Activated B cell treated with CpG ODN at 0.5 μM for 24 hours (primary cell): ENCODE results near the gene FEM1B. TPM values are rescaled to one million over a fixed set of nuclear protein-coding genes. Genes with fewer than 3 reads are reported as not detected.

ENCODE experiments used
- ATAC-seq: fragments of 200-7000 bp; cut with Tn5 transposase; one replicate; pipeline ENCODE4 v1.10.0; 2021; ENCODE audit warnings: low read depth, mild to moderate bottlenecking, moderate library complexity
- CTCF ChIA-PET: fragments of 350-600 bp; sonication (Branson Sonifier 250); formaldehyde crosslinking; loops from one replicate; lab custom pipeline; 2021; ENCODE audit warnings: antibody characterized with exemption; lab: Charles Lee
- POLR2A ChIA-PET: fragments of 350-600 bp; sonication (Branson Sonifier 250); formaldehyde crosslinking; loops from one replicate; lab custom pipeline; 2021; ENCODE audit warnings: antibody characterized with exemption; lab: Charles Lee
- DNase-seq: peaks from one replicate; pipeline ENCODE4 v3.0.0; 2022
- H3K27ac Mint-ChIP-seq: one replicate; pipeline ENCODE4 v1.8.0; 2020; ENCODE audit warnings: mixed read lengths
- H3K27me3 Mint-ChIP-seq: one replicate; pipeline ENCODE4 v1.8.0; 2021; ENCODE audit warnings: mixed read lengths
- H3K36me3 Mint-ChIP-seq: one replicate; pipeline ENCODE4 v1.8.0; 2021; ENCODE audit warnings: low read depth, mixed read lengths
- H3K4me1 Mint-ChIP-seq: one replicate; pipeline ENCODE4 v1.8.0; 2021; ENCODE audit warnings: mixed read lengths
- H3K4me3 Mint-ChIP-seq: one replicate; pipeline ENCODE4 v1.8.0; 2020; ENCODE audit warnings: mild to moderate bottlenecking, mixed read lengths
- H3K9me3 Mint-ChIP-seq: one replicate; pipeline ENCODE4 v1.8.0; 2020; ENCODE audit warnings: mixed read lengths
- CTCF ChIP-seq: fragments of 200-600 bp; IDR thresholded peaks from one replicate; pipeline ENCODE4 v1.8.0; 2022; ENCODE audit warnings: antibody characterized with exemption, mild to moderate bottlenecking
- intact Hi-C: fragments of 100-400 bp; cut with micrococcal nuclease; formaldehyde crosslinking; loops from one replicate; pipeline ENCODE4 v1.15.1; 2024
- total RNA-seq: library from RNA; stranded (reverse); gene quantifications from 2 replicates; pipeline ENCODE4 v1.2.3, GENCODE V29; 2022

Gene FEM1B
- total RNA-seq, 1 donor from 2014 or later, result 42.2 TPM

DNA sequence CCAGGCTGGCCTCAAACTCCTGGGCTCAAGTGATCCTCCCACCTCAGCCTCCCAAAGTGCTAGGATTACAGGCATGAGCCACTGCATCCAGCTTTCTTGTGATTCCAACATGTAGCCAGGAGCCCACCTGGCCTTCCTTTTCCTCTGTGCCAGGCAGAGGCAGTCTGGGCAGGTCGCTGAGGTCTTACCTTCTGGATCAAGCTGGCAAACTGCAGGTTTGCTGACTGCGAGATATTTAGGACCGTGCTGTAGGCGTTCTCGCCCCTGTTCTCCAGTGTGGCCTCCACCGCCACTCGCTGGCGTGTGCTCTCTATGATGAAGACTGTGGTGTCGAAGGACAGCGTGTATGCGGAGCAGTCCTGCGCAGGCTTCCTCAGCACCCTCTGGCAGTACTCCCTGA, 42.5 kb downstream of the FEM1B start:
- no peaks in the 10 kb centered on the region for H3K9me3 Mint-ChIP-seq
- no peak for DNase-seq
- intact Hi-C loops, result no loop called here
- no peak for ATAC-seq
- no peak overlapping the region for H3K4me3 Mint-ChIP-seq
- ChIA-PET CTCF (interaction anchor here (1.1 kb wide), 1 partner anchor 14 kb away, joined by 3 read pairs; no protein-coding TSS in a partner anchor), POLR2A (no interaction called here)
- no peak for TF ChIP-seq CTCF
- H3K4me1 Mint-ChIP-seq, result no peaks in the 10 kb centered on the region
- H3K36me3 Mint-ChIP-seq, result no peaks in the 10 kb centered on the region
- no peak overlapping the region for H3K27ac Mint-ChIP-seq
- H3K27me3 Mint-ChIP-seq, result peaks cover 10% of the 10 kb centered on the region

DNA sequence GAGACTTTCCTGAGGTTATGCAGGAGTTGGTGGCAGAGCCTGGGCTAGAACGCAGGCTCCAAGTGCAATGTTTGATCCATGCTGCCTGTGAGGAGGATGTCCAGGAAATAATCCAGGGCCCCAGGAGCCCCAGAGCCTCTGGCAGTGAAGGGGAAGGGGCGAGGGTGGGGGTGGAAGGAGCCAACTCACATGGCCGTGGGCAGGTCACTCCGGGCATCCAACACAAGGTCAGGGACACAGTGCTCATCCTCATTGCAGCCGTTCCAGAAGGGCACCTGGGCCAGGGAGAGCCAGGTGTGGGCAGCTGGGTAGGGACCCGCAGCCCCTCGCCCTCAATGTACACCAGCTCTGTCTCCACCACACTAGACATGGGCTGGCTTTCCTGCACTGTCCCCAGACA, 43.7 kb downstream of the FEM1B start:
- ATAC-seq (no peak), DNase-seq (no peak)
- ChIA-PET CTCF (no interaction called here), POLR2A (interaction anchor here (0.6 kb wide), 1 partner anchor 71 kb away, joined by 3 read pairs; no protein-coding TSS in a partner anchor)
- Mint-ChIP-seq H3K4me3 (no peak overlapping the region), H3K36me3 (no peaks in the 10 kb centered on the region), H3K27me3 (peaks cover 13% of the 10 kb centered on the region), H3K9me3 (no peaks in the 10 kb centered on the region), H3K27ac (no peak overlapping the region), H3K4me1 (no peaks in the 10 kb centered on the region)
- no peak for TF ChIP-seq CTCF
- intact Hi-C loops, result no loop called here

DNA sequence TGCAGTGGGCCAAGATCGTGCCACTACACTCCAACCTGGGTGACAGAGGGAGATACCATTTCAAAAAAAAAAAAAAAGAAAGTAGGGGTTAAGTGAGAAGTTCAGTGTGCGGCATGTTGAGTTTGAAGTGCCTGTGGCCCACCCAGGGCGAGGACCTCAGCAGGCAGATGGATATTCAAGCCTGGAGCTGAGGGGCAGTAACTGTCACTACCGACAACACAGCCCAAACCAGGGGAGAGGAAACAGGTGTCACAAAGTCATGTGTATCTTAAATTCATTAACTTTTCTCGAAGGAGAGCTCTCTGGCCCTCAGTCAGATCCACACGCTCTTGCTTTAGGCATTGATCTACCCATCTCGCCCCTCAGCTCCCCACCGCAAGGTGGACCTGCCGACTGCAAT, 45.3 kb downstream of the FEM1B start:
- H3K36me3 Mint-ChIP-seq, result no peaks in the 10 kb centered on the region
- H3K9me3 Mint-ChIP-seq, result no peaks in the 10 kb centered on the region
- ATAC-seq (no peak), DNase-seq (no peak)
- ChIA-PET POLR2A (interaction anchor here (0.7 kb wide), 1 partner anchor 8 kb away, joined by 5 read pairs; no protein-coding TSS in a partner anchor), CTCF (no interaction called here)
- H3K4me1 Mint-ChIP-seq, result no peaks in the 10 kb centered on the region
- peaks cover 14% of the 10 kb centered on the region for H3K27me3 Mint-ChIP-seq
- no peak for TF ChIP-seq CTCF
- H3K4me3 Mint-ChIP-seq, result no peak overlapping the region
- intact Hi-C loops, result no loop called here
- H3K27ac Mint-ChIP-seq, result no peak overlapping the region

GRCh38 chr15:68325726-68326125, 48.2 kb downstream of the FEM1B start:
- Mint-ChIP-seq H3K27ac (no peak overlapping the region), H3K4me1 (no peaks in the 10 kb centered on the region), H3K4me3 (no peak overlapping the region), H3K9me3 (no peaks in the 10 kb centered on the region), H3K36me3 (no peaks in the 10 kb centered on the region), H3K27me3 (peaks cover 16% of the 10 kb centered on the region)
- DNase-seq (no peak), ATAC-seq (no peak)
- intact Hi-C loops, result no loop called here
- TF ChIP-seq CTCF, result no peak
- ChIA-PET CTCF (no interaction called here), POLR2A (no interaction called here)

DNA sequence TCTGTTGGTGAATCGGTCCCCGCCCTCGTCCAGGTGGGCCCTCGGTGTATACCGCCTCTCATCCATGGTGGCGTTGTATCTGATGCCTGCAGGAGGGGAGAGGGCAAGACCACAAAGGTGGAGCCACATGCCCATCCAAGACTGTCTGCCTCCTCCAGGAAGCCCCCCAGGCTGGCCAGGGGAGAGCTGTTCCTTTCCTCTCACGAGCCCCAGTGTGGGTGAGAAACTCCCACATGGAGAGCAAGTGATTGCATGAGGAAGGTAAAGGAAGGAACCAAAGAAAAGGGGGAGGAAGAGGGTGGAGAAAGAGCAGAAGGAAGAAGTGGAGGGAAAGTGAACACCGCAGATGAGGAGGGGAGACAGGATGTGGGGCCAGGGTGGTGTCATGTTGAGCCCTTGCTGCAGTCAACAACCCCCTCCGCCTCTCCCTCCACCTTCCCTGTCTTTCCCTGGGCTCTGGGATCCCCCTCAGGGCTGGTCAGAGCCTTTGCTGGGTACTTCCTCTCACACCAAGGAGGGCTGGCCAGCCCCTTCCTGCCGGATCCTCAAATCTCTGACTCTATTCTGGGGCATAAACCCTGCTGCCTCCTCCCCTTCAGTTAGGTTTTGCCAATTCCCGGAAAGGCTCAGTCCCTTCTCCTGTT, 49.3 kb downstream of the FEM1B start:
- TF ChIP-seq CTCF, result no peak
- no peaks in the 10 kb centered on the region for H3K36me3 Mint-ChIP-seq
- H3K4me1 Mint-ChIP-seq, result no peaks in the 10 kb centered on the region
- peaks cover 16% of the 10 kb centered on the region for H3K27me3 Mint-ChIP-seq
- no peak for DNase-seq
- no peak for ATAC-seq
- no peak overlapping the region for H3K27ac Mint-ChIP-seq
- CTCF ChIA-PET, result no interaction called here
- H3K4me3 Mint-ChIP-seq, result no peak overlapping the region
- POLR2A ChIA-PET, result no interaction called here
- no peaks in the 10 kb centered on the region for H3K9me3 Mint-ChIP-seq
- intact Hi-C loops, result no loop called here
